ENCODE results near the gene SFMBT1.

DNA sequence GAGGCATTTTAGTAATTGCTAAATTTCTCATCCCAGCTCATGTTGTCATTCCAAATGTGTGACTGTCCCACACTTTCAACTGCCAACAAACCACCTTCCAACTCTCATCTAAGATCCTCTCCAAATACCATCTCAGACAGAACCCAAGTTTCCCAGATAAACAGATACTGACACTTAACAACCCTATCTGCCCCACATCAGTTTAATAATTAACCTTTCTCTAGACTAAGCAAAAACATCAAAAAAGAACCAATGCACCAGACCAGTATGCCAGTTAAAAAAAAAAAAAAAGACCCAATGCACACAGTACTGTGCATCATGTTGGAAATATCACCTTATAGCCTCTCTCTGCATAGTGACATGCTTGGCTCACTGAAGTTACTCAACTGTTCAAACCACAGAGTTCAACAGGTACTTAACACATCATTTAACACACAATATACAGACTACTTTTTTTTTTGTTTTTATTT lies 5.5 kb downstream of the SFMBT1 start:
- TF ChIP-seq, protein P1, sequence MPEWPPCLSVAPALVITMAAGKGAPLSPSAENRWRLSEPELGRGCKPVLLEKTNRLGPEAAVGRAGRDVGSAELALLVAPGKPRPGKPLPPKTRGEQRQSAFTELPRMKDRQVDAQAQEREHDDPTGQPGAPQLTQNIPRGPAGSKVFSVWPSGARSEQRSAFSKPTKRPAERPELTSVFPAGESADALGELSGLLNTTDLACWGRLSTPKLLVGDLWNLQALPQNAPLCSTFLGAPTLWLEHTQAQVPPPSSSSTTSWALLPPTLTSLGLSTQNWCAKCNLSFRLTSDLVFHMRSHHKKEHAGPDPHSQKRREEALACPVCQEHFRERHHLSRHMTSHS (tag by site-specific recombination; IDR thresholded peaks at IDR 0.05): no peak
- TF ChIP-seq, protein P2, sequence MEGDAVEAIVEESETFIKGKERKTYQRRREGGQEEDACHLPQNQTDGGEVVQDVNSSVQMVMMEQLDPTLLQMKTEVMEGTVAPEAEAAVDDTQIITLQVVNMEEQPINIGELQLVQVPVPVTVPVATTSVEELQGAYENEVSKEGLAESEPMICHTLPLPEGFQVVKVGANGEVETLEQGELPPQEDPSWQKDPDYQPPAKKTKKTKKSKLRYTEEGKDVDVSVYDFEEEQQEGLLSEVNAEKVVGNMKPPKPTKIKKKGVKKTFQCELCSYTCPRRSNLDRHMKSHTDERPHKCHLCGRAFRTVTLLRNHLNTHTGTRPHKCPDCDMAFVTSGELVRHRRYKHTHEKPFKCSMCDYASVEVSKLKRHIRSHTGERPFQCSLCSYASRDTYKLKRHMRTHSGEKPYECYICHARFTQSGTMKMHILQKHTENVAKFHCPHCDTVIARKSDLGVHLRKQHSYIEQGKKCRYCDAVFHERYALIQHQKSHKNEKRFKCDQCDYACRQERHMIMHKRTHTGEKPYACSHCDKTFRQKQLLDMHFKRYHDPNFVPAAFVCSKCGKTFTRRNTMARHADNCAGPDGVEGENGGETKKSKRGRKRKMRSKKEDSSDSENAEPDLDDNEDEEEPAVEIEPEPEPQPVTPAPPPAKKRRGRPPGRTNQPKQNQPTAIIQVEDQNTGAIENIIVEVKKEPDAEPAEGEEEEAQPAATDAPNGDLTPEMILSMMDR (tag by site-specific recombination; IDR thresholded peaks at IDR 0.05): no peak
- TF ChIP-seq ZNF2 (tag by site-specific recombination; IDR thresholded peaks at IDR 0.05): no peak
- TF ChIP-seq, protein P3, sequence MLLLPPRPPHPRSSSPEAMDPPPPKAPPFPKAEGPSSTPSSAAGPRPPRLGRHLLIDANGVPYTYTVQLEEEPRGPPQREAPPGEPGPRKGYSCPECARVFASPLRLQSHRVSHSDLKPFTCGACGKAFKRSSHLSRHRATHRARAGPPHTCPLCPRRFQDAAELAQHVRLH (tag by site-specific recombination; IDR thresholded peaks at IDR 0.05): no peak
- no peak for TF ChIP-seq REPIN1 (tag by site-specific recombination; IDR thresholded peaks at IDR 0.05; ENCODE audit: low read depth)
- TF ChIP-seq TRIM28 (IDR thresholded peaks at IDR 0.05; ENCODE audit: borderline replicate concordance, low read length): no peak
- TF ChIP-seq, protein P4, sequence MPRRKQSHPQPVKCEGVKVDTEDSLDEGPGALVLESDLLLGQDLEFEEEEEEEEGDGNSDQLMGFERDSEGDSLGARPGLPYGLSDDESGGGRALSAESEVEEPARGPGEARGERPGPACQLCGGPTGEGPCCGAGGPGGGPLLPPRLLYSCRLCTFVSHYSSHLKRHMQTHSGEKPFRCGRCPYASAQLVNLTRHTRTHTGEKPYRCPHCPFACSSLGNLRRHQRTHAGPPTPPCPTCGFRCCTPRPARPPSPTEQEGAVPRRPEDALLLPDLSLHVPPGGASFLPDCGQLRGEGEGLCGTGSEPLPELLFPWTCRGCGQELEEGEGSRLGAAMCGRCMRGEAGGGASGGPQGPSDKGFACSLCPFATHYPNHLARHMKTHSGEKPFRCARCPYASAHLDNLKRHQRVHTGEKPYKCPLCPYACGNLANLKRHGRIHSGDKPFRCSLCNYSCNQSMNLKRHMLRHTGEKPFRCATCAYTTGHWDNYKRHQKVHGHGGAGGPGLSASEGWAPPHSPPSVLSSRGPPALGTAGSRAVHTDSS (tag by site-specific recombination; IDR thresholded peaks at IDR 0.05): no peak
- TF ChIP-seq ZNF114 (tag by site-specific recombination; IDR thresholded peaks at IDR 0.05): no peak
- TF ChIP-seq, protein P5, sequence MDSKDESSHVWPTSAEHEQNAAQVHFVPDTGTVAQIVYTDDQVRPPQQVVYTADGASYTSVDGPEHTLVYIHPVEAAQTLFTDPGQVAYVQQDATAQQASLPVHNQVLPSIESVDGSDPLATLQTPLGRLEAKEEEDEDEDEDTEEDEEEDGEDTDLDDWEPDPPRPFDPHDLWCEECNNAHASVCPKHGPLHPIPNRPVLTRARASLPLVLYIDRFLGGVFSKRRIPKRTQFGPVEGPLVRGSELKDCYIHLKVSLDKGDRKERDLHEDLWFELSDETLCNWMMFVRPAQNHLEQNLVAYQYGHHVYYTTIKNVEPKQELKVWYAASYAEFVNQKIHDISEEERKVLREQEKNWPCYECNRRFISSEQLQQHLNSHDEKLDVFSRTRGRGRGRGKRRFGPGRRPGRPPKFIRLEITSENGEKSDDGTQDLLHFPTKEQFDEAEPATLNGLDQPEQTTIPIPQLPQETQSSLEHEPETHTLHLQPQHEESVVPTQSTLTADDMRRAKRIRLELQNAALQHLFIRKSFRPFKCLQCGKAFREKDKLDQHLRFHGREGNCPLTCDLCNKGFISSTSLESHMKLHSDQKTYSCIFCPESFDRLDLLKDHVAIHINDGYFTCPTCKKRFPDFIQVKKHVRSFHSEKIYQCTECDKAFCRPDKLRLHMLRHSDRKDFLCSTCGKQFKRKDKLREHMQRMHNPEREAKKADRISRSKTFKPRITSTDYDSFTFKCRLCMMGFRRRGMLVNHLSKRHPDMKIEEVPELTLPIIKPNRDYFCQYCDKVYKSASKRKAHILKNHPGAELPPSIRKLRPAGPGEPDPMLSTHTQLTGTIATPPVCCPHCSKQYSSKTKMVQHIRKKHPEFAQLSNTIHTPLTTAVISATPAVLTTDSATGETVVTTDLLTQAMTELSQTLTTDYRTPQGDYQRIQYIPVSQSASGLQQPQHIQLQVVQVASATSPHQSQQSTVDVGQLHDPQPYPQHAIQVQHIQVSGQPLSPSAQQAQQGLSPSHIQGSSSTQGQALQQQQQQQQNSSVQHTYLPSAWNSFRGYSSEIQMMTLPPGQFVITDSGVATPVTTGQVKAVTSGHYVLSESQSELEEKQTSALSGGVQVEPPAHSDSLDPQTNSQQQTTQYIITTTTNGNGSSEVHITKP (tag by site-specific recombination; IDR thresholded peaks at IDR 0.05): no peak
- TF ChIP-seq ZNF626 (tag by site-specific recombination; IDR thresholded peaks at IDR 0.05): no peak
- TF ChIP-seq GLIS1 (tag by site-specific recombination; IDR thresholded peaks at IDR 0.05): no peak
- TF ChIP-seq ZNF140 (tag by site-specific recombination; IDR thresholded peaks at IDR 0.05): no peak
- no peak for TF ChIP-seq SETDB1 (IDR thresholded peaks at IDR 0.05; ENCODE audit: insufficient read length, low read length)
- TF ChIP-seq, protein P6, sequence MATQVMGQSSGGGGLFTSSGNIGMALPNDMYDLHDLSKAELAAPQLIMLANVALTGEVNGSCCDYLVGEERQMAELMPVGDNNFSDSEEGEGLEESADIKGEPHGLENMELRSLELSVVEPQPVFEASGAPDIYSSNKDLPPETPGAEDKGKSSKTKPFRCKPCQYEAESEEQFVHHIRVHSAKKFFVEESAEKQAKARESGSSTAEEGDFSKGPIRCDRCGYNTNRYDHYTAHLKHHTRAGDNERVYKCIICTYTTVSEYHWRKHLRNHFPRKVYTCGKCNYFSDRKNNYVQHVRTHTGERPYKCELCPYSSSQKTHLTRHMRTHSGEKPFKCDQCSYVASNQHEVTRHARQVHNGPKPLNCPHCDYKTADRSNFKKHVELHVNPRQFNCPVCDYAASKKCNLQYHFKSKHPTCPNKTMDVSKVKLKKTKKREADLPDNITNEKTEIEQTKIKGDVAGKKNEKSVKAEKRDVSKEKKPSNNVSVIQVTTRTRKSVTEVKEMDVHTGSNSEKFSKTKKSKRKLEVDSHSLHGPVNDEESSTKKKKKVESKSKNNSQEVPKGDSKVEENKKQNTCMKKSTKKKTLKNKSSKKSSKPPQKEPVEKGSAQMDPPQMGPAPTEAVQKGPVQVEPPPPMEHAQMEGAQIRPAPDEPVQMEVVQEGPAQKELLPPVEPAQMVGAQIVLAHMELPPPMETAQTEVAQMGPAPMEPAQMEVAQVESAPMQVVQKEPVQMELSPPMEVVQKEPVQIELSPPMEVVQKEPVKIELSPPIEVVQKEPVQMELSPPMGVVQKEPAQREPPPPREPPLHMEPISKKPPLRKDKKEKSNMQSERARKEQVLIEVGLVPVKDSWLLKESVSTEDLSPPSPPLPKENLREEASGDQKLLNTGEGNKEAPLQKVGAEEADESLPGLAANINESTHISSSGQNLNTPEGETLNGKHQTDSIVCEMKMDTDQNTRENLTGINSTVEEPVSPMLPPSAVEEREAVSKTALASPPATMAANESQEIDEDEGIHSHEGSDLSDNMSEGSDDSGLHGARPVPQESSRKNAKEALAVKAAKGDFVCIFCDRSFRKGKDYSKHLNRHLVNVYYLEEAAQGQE (tag by site-specific recombination; IDR thresholded peaks at IDR 0.05): no peak

Measured in HEK293 (cell line).